HG02884 (cell line): ENCODE results near the gene ALOXE3.
"Not testable (repeated sequence)": the region's sequence is repeated elsewhere in the genome, so short reads cannot be mapped to it uniquely, and the experiment has no call there.

ENCODE experiments used
- ATAC-seq: cut with Tn5 transposase; IDR thresholded peaks from one replicate; pipeline ENCODE4 v1.9.1; 2021; ENCODE audit warnings: mild to moderate bottlenecking, moderate library complexity; ENCODE audit not compliant: unreplicated experiment

ALOXE3 gene

GRCh38 chr17:8100763-8101162, 17.6 kb downstream of the ALOXE3 start:
- ATAC-seq, result no peak

GRCh38 chr17:8100111-8100510, 18.2 kb downstream of the ALOXE3 start:
- ATAC-seq, result no peak

- ATAC-seq, result no peak
Measured at GRCh38 chr17:8096541-8096940, 21.8 kb downstream of the ALOXE3 start.

GRCh38 chr17:8095361-8095760, 23.0 kb downstream of the ALOXE3 start:
- ATAC-seq, result no peak

- ATAC-seq, result no peak
Measured at GRCh38 chr17:8091033-8091687, 27.2 kb downstream of the ALOXE3 start.

- no peak for ATAC-seq
Measured at GRCh38 chr17:8089728-8090127, 28.6 kb downstream of the ALOXE3 start.

- ATAC-seq, result no peak
Measured at GRCh38 chr17:8087952-8088230, 30.4 kb downstream of the ALOXE3 start.

GRCh38 chr17:8087075-8087951, 31.0 kb downstream of the ALOXE3 start, which contains the start of gene ALOX12B:
Gene ALOX12B, minus strand, starts transcription at chr17:8087716. Its CDS starts 274 bp downstream, at chr17:8087442.
- ATAC-seq, result no peak

- ATAC-seq, result no peak
Measured at GRCh38 chr17:8084250-8084649, 34.1 kb downstream of the ALOXE3 start.

- no peak for ATAC-seq
Measured at GRCh38 chr17:8082292-8082691, 36.0 kb downstream of the ALOXE3 start.

- ATAC-seq, result no peak
Measured at GRCh38 chr17:8081876-8082275, 36.4 kb downstream of the ALOXE3 start.

- no peak for ATAC-seq
Measured at GRCh38 chr17:8080799-8081219, 37.5 kb downstream of the ALOXE3 start.

GRCh38 chr17:8080208-8080798, 38.0 kb downstream of the ALOXE3 start:
- ATAC-seq, result no peak

- no peak for ATAC-seq
Measured at GRCh38 chr17:8079291-8080207, 38.8 kb downstream of the ALOXE3 start.

- not testable (repeated sequence) for ATAC-seq
Measured at GRCh38 chr17:8077939-8078338, 40.4 kb downstream of the ALOXE3 start.

- no peak for ATAC-seq
Measured at GRCh38 chr17:8076502-8077266, 41.6 kb downstream of the ALOXE3 start.

- no peak for ATAC-seq
Measured at GRCh38 chr17:8075574-8076342, 42.6 kb downstream of the ALOXE3 start.

- no peak for ATAC-seq
Measured at GRCh38 chr17:8075081-8075480, 43.2 kb downstream of the ALOXE3 start.

GRCh38 chr17:8074554-8074953, 43.8 kb downstream of the ALOXE3 start:
- ATAC-seq, result no peak
